Omental fat pad (tissue), 4 donors: ENCODE data around the gene TADA1. TPM values are rescaled to one million over a fixed set of nuclear protein-coding genes. Genes with fewer than 3 reads are reported as not detected.

Experiments used
- ATAC-seq: fragments of 150-250 bp; one replicate; pipeline ENCODE4 v1.9.1; 2016; ENCODE audit warnings: mild to moderate bottlenecking, moderate library complexity; ENCODE audit not compliant: low FRiP score
- DNase-seq: peaks from one replicate; pipeline ENCODE4 v3.0.0-alpha.2; 2019; ENCODE audit warnings: low spot score
- total RNA-seq, 4 donors: library from RNA; depleted of rRNA; stranded (reverse); fragments of >200 nt; gene quantifications; one replicate each; pipeline ENCODE4 v1.1.0, GENCODE V29; 2016
- TF ChIP-seq, protein P1 (sequence below), 3 donors: fragments of 450-650 bp; IDR thresholded peaks; one replicate each; pipeline ENCODE4 v1.5.1; 2016 to 2017; ENCODE audit warnings: antibody characterized with exemption in 3 of 3, mild to moderate bottlenecking in 3 of 3, moderate library complexity in 2 of 3

Gene TADA1
- total RNA-seq, 4 donors from 2014 or later = 5.9 to 8.7 (median 6.8) TPM

DNA sequence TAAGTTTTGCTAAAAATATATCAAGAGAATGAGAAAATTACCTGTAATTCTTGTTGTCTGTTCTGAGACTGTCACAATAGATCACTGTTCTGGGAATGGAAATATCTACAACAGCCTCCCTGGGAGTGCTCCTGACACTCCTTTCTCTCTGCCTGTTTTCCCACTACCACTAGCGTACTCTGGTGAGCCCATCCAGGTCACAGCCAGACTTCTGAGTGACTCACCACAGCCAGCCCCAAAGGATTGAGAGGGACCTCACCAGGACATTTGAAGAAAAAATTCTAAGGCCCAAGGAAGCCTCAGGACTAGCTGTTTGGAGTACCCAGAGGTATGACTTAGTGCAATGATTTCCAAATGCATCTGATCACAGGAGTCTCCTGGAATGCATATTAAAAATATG lies 39.0 kb upstream of the TADA1 start:
- TF ChIP-seq, protein P1, sequence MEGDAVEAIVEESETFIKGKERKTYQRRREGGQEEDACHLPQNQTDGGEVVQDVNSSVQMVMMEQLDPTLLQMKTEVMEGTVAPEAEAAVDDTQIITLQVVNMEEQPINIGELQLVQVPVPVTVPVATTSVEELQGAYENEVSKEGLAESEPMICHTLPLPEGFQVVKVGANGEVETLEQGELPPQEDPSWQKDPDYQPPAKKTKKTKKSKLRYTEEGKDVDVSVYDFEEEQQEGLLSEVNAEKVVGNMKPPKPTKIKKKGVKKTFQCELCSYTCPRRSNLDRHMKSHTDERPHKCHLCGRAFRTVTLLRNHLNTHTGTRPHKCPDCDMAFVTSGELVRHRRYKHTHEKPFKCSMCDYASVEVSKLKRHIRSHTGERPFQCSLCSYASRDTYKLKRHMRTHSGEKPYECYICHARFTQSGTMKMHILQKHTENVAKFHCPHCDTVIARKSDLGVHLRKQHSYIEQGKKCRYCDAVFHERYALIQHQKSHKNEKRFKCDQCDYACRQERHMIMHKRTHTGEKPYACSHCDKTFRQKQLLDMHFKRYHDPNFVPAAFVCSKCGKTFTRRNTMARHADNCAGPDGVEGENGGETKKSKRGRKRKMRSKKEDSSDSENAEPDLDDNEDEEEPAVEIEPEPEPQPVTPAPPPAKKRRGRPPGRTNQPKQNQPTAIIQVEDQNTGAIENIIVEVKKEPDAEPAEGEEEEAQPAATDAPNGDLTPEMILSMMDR (IDR thresholded peaks at IDR 0.05) = no peak
- ATAC-seq = no peak
- no peak for DNase-seq

DNA sequence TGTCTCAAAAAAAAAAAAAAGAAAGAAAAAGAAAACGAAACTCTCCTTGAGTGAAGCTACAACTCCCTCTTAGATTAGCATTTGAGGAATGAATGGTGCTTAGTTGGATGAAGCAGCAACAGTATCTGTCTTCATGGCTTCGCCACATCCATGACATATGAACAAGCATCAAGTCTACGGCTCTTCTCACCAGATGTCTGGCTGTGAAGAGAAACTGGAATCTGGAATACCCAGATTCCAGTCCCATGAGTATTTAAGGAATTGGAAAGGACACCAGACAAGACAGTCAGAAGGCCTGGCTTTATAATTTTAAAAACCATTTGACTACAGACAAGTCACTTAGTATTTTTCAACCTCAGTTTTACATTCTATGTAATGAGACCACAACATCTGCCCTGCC lies 38.0 kb upstream of the TADA1 start:
- TF ChIP-seq, protein P1 (IDR thresholded peaks at IDR 0.05) = no peak
- DNase-seq = no peak
- no peak for ATAC-seq

DNA sequence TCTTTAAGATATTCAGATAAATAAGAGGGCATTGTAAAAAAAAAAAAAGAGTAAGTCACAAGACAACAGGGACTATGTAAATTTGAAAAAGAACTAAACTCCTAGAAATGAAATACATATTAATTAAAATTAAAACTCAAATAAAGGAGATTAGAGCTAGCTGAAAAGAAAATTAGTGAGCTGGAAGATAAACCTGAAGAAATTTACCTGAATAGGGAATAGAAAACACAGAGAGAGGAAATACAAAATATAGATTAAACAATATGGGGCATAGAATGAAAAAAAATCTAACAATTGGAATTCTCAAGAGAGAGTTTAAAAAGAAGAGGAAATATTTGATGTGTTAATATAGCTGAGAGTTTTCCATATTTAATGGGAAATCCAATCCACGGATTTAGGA lies 35.6 kb upstream of the TADA1 start:
- DNase-seq (no peak), ATAC-seq (no peak)
- TF ChIP-seq, protein P1 (IDR thresholded peaks at IDR 0.05) = no peak

DNA sequence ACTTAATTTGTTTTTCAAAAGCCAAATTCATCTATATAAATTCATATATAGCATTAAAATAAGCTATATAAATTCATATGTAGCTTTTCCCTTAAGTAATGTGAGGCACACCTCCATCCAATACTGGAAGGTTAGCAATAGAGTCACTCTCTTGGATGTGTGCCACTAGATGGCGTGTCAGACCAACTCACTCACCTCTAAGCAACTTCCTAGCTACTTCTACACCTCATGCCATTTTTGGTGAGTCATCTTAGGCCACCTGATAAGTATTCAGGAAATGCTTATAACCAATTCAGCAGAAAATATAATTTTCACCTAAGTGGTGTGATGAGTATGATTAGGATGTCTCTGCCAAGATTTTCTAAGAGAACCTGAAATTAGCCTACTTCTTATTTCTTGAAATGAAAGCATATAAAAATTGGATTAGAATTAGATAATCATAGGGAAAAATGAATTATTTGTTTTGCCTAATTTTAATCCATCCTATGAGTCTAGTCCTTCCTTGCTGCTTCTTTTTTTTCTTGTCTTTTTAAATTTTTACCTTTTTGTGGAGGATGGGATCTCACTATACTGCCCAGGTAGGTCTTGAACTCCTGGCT lies 34.4 kb upstream of the TADA1 start:
- peak; percentile 88 for ATAC-seq

DNA sequence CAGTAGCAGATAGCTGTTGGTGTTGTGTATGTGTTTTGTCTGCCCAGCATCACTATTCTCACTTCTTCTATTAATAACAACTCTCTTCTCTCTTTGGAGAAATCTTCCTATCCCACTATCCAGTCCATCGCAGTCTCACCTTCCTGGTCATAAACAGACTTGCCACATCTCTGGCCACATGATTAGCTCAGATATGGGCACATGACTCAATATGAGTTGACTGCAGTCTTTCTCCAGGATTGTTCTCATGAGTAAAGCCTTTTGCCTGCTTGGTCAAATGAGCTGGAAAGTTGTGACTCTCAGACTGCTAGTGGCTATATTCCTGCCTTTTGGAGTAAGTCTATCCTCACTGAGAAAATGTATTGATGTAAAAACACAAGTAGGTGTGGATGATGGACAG lies 32.9 kb upstream of the TADA1 start:
- TF ChIP-seq, protein P1 (IDR thresholded peaks at IDR 0.05) = no peak
- no peak for ATAC-seq

More for the DNA sequence above, 34.4 kb upstream of the TADA1 start:
- TF ChIP-seq, protein P1 (IDR thresholded peaks at IDR 0.05) = no peak
- no peak for DNase-seq

DNA sequence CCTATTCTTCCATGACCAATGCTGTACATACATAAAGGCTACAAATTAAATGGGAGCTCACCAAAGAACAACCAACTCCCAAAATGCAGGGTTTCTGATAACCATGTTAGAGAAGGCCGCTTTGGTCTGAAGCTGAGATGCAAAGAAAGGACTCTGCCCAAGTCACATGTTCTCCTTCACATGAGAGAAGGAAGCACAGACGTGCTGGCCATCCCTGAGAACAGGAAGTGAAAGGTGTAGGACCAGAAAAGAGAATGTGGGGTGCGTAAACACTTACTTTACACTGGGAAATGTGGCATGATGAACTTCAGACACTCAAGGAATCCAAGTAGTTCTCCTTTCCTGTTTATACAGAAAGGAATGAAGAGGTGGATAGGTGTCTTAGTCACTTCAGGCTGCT lies 31.7 kb upstream of the TADA1 start:
- TF ChIP-seq, protein P1 (IDR thresholded peaks at IDR 0.05) = no peak
- no peak for ATAC-seq
- no peak for DNase-seq

More for the DNA sequence above, 32.9 kb upstream of the TADA1 start:
- DNase-seq = no peak

DNA sequence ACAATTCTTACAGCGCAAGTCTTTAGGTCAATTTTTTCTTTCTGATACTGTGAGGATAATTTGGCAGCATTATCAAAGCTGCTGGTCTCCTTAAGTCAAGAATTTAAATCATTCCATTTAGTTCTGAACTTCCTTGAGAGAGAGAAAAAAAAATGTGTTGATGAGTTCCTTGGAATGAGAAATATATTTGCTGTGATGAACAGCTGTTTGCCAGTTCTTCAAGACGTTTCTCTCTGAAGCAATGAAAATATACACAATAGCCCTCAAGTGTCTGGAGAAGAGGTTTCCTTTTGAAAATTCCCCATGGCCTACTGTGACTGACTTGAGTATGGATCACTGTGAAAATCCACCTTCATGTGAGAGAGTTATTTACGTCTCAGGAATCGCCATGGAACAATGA lies 31.0 kb upstream of the TADA1 start:
- TF ChIP-seq, protein P1 (IDR thresholded peaks at IDR 0.05) = no peak
- DNase-seq = no peak
- no peak for ATAC-seq
